Spleen (tissue), 7 donors: ENCODE measurements around the gene COX7B2.

ENCODE experiments used
- POLR2A ChIP-seq, 3 donors: fragments of 450-650 bp; IDR thresholded peaks; one replicate each; pipeline ENCODE4 v1.5.1; 2017; ENCODE audit warnings: antibody characterized with exemption in 3 of 3, mild to moderate bottlenecking in 1 of 3
- POLR2AphosphoS5 ChIP-seq, 3 donors: sonication (generic); formaldehyde crosslinking; IDR thresholded peaks; one replicate each; pipeline ENCODE4 v1.5.1; 2017; ENCODE audit warnings: antibody characterized with exemption in 3 of 3
- TF ChIP-seq, protein P1 (sequence below), 11 experiments: fragments of 200-600 bp in 7 of 11; fragments of 450-650 bp in 4 of 11; sonication (generic) in 4 of 11; IDR thresholded peaks in 8 of 11; conservative IDR thresholded peaks in 3 of 11; 1 replicate in 7 of 11; 2 replicates in 4 of 11; pipeline versions ENCODE4 v1.4.0 to v1.8.0; 2016 to 2021; ENCODE audit warnings: antibody characterized with exemption in 11 of 11, inconsistent platforms in 4 of 11, mild to moderate bottlenecking in 1 of 11
- donor health status: DM: no; HTN: no; CAD: no; lungs with moderate emphysema.
- donor health status: DM: no; HTN: no; CAD: no.
- donor health status: DM: no; HTN: no; CAD: no.

DNA sequence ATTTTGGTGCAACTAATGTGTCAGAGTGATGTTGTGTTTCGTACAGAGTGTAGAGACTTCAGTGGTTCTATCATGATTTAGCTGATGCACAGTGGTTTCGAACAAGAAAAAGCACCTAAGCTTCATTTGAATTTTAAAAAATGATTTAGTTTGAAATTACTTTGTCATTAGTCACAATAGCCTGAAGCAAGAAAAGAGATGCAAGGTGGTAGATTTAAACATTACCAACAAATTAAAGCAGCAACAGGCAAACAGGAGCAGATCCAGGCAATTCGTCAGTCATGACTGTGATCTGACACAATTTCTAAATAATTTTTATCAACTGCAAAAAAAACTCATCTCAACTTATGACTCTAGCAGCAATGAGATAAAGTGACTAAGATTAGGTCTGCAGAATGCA is 24.6 kb upstream of the COX7B2 start:
- TF ChIP-seq, protein P1, sequence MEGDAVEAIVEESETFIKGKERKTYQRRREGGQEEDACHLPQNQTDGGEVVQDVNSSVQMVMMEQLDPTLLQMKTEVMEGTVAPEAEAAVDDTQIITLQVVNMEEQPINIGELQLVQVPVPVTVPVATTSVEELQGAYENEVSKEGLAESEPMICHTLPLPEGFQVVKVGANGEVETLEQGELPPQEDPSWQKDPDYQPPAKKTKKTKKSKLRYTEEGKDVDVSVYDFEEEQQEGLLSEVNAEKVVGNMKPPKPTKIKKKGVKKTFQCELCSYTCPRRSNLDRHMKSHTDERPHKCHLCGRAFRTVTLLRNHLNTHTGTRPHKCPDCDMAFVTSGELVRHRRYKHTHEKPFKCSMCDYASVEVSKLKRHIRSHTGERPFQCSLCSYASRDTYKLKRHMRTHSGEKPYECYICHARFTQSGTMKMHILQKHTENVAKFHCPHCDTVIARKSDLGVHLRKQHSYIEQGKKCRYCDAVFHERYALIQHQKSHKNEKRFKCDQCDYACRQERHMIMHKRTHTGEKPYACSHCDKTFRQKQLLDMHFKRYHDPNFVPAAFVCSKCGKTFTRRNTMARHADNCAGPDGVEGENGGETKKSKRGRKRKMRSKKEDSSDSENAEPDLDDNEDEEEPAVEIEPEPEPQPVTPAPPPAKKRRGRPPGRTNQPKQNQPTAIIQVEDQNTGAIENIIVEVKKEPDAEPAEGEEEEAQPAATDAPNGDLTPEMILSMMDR (IDR thresholded peaks at IDR 0.05 in 8 of 11, conservative IDR thresholded peaks at IDR 0.05 in 3 of 11) = no peak
- TF ChIP-seq POLR2A (IDR thresholded peaks at IDR 0.05) (no peak), POLR2AphosphoS5 (IDR thresholded peaks at IDR 0.05) (no peak)
